A673 (cell line): ENCODE data around the gene NAV2. TPM values are rescaled to one million over a fixed set of nuclear protein-coding genes. Genes with fewer than 3 reads are reported as not detected.

ENCODE experiments used
- BruUV-seq: library from RNA; stranded (reverse); fragments of 400-500 nt; replicated peaks from 2 replicates; lab custom pipeline; 2021; lab: Mats Ljungman, UMichigan
- CTCF ChIA-PET: fragments of 300-600 bp; sonication (Branson Sonifier 250); formaldehyde crosslinking; loops from one replicate; lab custom pipeline; 2022; ENCODE audit warnings: antibody characterized with exemption; lab: Charles Lee
- POLR2A ChIA-PET: fragments of 300-600 bp; sonication (Branson Sonifier 250); formaldehyde crosslinking; loops from one replicate; lab custom pipeline; 2022; ENCODE audit warnings: antibody characterized with exemption; ENCODE audit not compliant: low non-redundant PET; lab: Charles Lee
- DNase-seq: peaks from one replicate; pipeline ENCODE4 v3.0.0-alpha.2; 2015; ENCODE audit warnings: low spot score
- H3K27ac ChIP-seq: fragments of 200-600 bp; sonication (generic); 2 replicates; pipeline ENCODE4 v1.5.1; 2016; ENCODE audit warnings: mixed run types, low read depth, mild to moderate bottlenecking, mixed read lengths, antibody characterized with exemption, low read length; ENCODE audit not compliant: poor library complexity, severe bottlenecking
- H3K27me3 ChIP-seq: fragments of 200-600 bp; sonication (generic); replicated peaks from 2 replicates; pipeline ENCODE4 v1.6.1; 2017; ENCODE audit warnings: mixed run types, low read depth, mild to moderate bottlenecking, mixed read lengths, antibody characterized with exemption, low read length; ENCODE audit not compliant: insufficient read depth, poor library complexity
- H3K36me3 ChIP-seq: fragments of 200-600 bp; sonication (generic); 2 replicates; pipeline ENCODE4 v1.6.1; 2016; ENCODE audit warnings: mixed run types, mild to moderate bottlenecking, mixed read lengths, antibody characterized with exemption, low read length; ENCODE audit not compliant: insufficient read depth, poor library complexity, severe bottlenecking
- H3K4me1 ChIP-seq: fragments of 200-600 bp; sonication (generic); 2 replicates; pipeline ENCODE4 v1.6.1; 2017; ENCODE audit warnings: mixed run types, mild to moderate bottlenecking, mixed read lengths, antibody characterized with exemption, low read length; ENCODE audit not compliant: insufficient read depth, poor library complexity, severe bottlenecking
- H3K4me3 ChIP-seq: fragments of 200-600 bp; sonication (generic); 2 replicates; pipeline ENCODE4 v1.5.1; 2016; ENCODE audit warnings: low read depth, mixed run types, mild to moderate bottlenecking, mixed read lengths, low read length; ENCODE audit not compliant: poor library complexity, severe bottlenecking
- H3K9me3 ChIP-seq: fragments of 200-600 bp; sonication (generic); 2 replicates; pipeline ENCODE4 v1.6.1; 2016; ENCODE audit warnings: mixed run types, low read depth, mild to moderate bottlenecking, mixed read lengths, antibody characterized with exemption, low read length; ENCODE audit not compliant: poor library complexity, severe bottlenecking
- CTCF ChIP-seq: fragments of 300-800, 200-600 bp; sonication (generic); conservative IDR thresholded peaks from 2 replicates; pipeline ENCODE4 v1.5.1; 2017; ENCODE audit warnings: low read depth, mild to moderate bottlenecking, antibody characterized with exemption, low read length, moderate library complexity, mixed read lengths
- EZH2 ChIP-seq: fragments of 200-600 bp; sonication (generic); IDR thresholded peaks from 2 replicates; pipeline ENCODE4 v1.6.1; 2017; ENCODE audit warnings: borderline replicate concordance, low read depth, mild to moderate bottlenecking, mixed read lengths, antibody characterized with exemption, low read length; ENCODE audit not compliant: poor library complexity, severe bottlenecking
- intact Hi-C: fragments of 100-400 bp; cut with micrococcal nuclease; formaldehyde crosslinking; loops from one replicate; pipeline ENCODE4 v1.10.0; 2022; ENCODE audit not compliant: unreplicated experiment
- total RNA-seq: library from RNA; stranded (reverse); gene quantifications from 2 replicates; pipeline ENCODE4 v1.2.3, GENCODE V29; 2021

Gene NAV2
- total RNA-seq, 1 experiment from 2014 or later, result not detected

GRCh38 chr11:19820100-19820499, 107.5 kb downstream of the NAV2 start:
- intact Hi-C loops, result no loop called here
- CTCF ChIA-PET, result no interaction called here
- no peaks in the 10 kb centered on the region for H3K27me3 ChIP-seq
- POLR2A ChIA-PET, result no interaction called here
- H3K27ac ChIP-seq, result no peak overlapping the region
- TF ChIP-seq CTCF, result no peak
- no peak for TF ChIP-seq EZH2
- H3K9me3 ChIP-seq, result no peaks in the 10 kb centered on the region
- no peaks in the 10 kb centered on the region for H3K4me1 ChIP-seq
- H3K4me3 ChIP-seq, result no peak overlapping the region
- BruUV-seq, result no TSS peak
- no peak for DNase-seq
- no peaks in the 10 kb centered on the region for H3K36me3 ChIP-seq

- CTCF ChIA-PET, result no interaction called here
- Histone ChIP-seq H3K9me3 (no peaks in the 10 kb centered on the region), H3K27me3 (no peaks in the 10 kb centered on the region), H3K4me3 (no peak overlapping the region), H3K27ac (no peak overlapping the region), H3K36me3 (no peaks in the 10 kb centered on the region), H3K4me1 (no peaks in the 10 kb centered on the region)
- POLR2A ChIA-PET, result no interaction called here
- intact Hi-C loops, result no loop called here
- TF ChIP-seq EZH2 (no peak), CTCF (no peak)
- no peak for DNase-seq
- no TSS peak for BruUV-seq
Measured at GRCh38 chr11:19821412-19821875, 108.8 kb downstream of the NAV2 start.

GRCh38 chr11:19821993-19822392, 109.4 kb downstream of the NAV2 start:
- CTCF ChIA-PET, result no interaction called here
- POLR2A ChIA-PET, result no interaction called here
- no TSS peak for BruUV-seq
- Histone ChIP-seq H3K4me3 (no peak overlapping the region), H3K36me3 (no peaks in the 10 kb centered on the region), H3K9me3 (no peaks in the 10 kb centered on the region), H3K27me3 (no peaks in the 10 kb centered on the region), H3K4me1 (no peaks in the 10 kb centered on the region), H3K27ac (no peak overlapping the region)
- intact Hi-C loops, result no loop called here
- no peak for DNase-seq
- TF ChIP-seq CTCF (no peak), EZH2 (no peak)
